Colon (tissue), 2 donors: ENCODE results near the gene PPM1A.

Source experiments
- FAIRE-seq: peaks from 2 replicates; lab custom pipeline; 2012; peaks lifted over from hg19 to GRCh38; lab: Jason Lieb, UNC
- donor health status: control.
- donor health status: control.

The PPM1A gene

GRCh38 chr14:60323199-60323896 is 74.3 kb downstream of the PPM1A start:
- no peak for FAIRE-seq

GRCh38 chr14:60324837-60325236 is 75.8 kb downstream of the PPM1A start:
- FAIRE-seq: no peak

- no peak for FAIRE-seq
Observed at GRCh38 chr14:60326274-60326673, 77.3 kb downstream of the PPM1A start.

GRCh38 chr14:60327447-60328331 is 78.7 kb downstream of the PPM1A start:
- FAIRE-seq: no peak

- no peak for FAIRE-seq
Observed at GRCh38 chr14:60328583-60328982, 79.6 kb downstream of the PPM1A start.

GRCh38 chr14:60329274-60329673 is 80.3 kb downstream of the PPM1A start:
- FAIRE-seq: no peak

- no peak for FAIRE-seq
Observed at GRCh38 chr14:60331201-60332045, 82.4 kb downstream of the PPM1A start.

GRCh38 chr14:60332046-60332399 is 83.0 kb downstream of the PPM1A start:
- FAIRE-seq: no peak

GRCh38 chr14:60332869-60333268 is 83.8 kb downstream of the PPM1A start:
- FAIRE-seq: no peak

GRCh38 chr14:60339571-60339970 is 90.5 kb downstream of the PPM1A start:
- no peak for FAIRE-seq

GRCh38 chr14:60343571-60344071 is 94.6 kb downstream of the PPM1A start:
- no peak for FAIRE-seq

GRCh38 chr14:60344751-60345150 is 95.7 kb downstream of the PPM1A start:
- FAIRE-seq: no peak

- FAIRE-seq: no peak
Observed at GRCh38 chr14:60346706-60347105, 97.7 kb downstream of the PPM1A start.

- FAIRE-seq: no peak
Observed at GRCh38 chr14:60348211-60348610, 99.2 kb downstream of the PPM1A start.
